HepG2 (cell line): ENCODE measurements around the gene KIF26B. TPM values are rescaled to one million over a fixed set of nuclear protein-coding genes. Genes with fewer than 3 reads are reported as not detected.

Experiments
- ATAC-seq: fragments of 200-7000 bp; cut with Tn5 transposase; 3 replicates; pipeline ENCODE4 v1.9.1; 2020; ENCODE audit warnings: mild to moderate bottlenecking, moderate library complexity
- BruUV-seq: library from RNA; stranded (reverse); fragments of 400-500 nt; replicated peaks from 2 replicates; lab custom pipeline; 2021; lab: Mats Ljungman, UMichigan
- CTCF ChIA-PET: fragments of 300-600 bp; formaldehyde crosslinking; extraction: SDS; loops from one replicate; lab custom pipeline; 2021; ENCODE audit warnings: low total read pairs, inconsistent platforms, low intra/inter-chr PET ratio; lab: Yijun Ruan, JAX
- POLR2A ChIA-PET: fragments of 350-600 bp; sonication (Branson Sonifier 250); formaldehyde crosslinking; loops from one replicate; lab custom pipeline; 2020; ENCODE audit warnings: antibody characterized with exemption, inconsistent platforms; lab: Yijun Ruan, JAX
- DNase-seq: peaks from one replicate; pipeline ENCODE4 v3.0.0-alpha.2; 2015; ENCODE audit warnings: low spot score
- FAIRE-seq: peaks from 3 replicates; lab custom pipeline; 2011; peaks lifted over from hg19 to GRCh38; lab: Jason Lieb, UNC
- H2AFZ ChIP-seq: one replicate; pipeline ENCODE4 v1.6.1; 2011; ENCODE audit warnings: low read length, inconsistent platforms
- H3K27ac ChIP-seq: fragments of 300-600 bp; 3 replicates; pipeline ENCODE4 v1.8.0; 2011; ENCODE audit warnings: mixed run types, mild to moderate bottlenecking, mixed read lengths, low read length, inconsistent platforms; ENCODE audit not compliant: insufficient read depth; ENCODE audit errors: extremely low read length
- H3K27me3 ChIP-seq, 2 experiments: fragments of 200-600 bp in 1 of 2; 2 replicates in 1 of 2; 3 replicates in 1 of 2; pipeline versions ENCODE4 v1.6.0 to v1.8.0; 2011; ENCODE audit warnings: low read length in 2 of 2, mild to moderate bottlenecking in 2 of 2, moderate library complexity in 2 of 2, inconsistent platforms in 1 of 2; ENCODE audit not compliant: insufficient read depth in 2 of 2, control insufficient read depth in 1 of 2
- H3K36me3 ChIP-seq, 2 experiments: fragments of 200-600 bp in 1 of 2; replicated peaks in 1 of 2; 2 replicates in 1 of 2; 3 replicates in 1 of 2; pipeline versions ENCODE4 v1.5.1 to v1.8.0; 2011; ENCODE audit warnings: low read length in 2 of 2, inconsistent platforms in 1 of 2; ENCODE audit not compliant: insufficient read depth in 2 of 2, control insufficient read depth in 1 of 2
- H3K4me1 ChIP-seq: 2 replicates; pipeline ENCODE4 v1.5.1; 2012; ENCODE audit warnings: low read length, inconsistent platforms; ENCODE audit not compliant: insufficient read depth
- H3K4me2 ChIP-seq: 2 replicates; pipeline ENCODE4 v1.6.0; 2011; ENCODE audit warnings: low read depth, low read length, inconsistent platforms
- H3K4me3 ChIP-seq, 3 experiments: fragments of 200-600 bp in 1 of 3; sonication (generic), shearing (Covaris generic) in 1 of 3; replicated peaks in 1 of 3; 2 replicates each; pipeline ENCODE4 v1.5.1; 2011 to 2016; ENCODE audit warnings: low read length in 3 of 3, inconsistent platforms in 2 of 3, low read depth in 2 of 3, mild to moderate bottlenecking in 2 of 3, control low read depth in 1 of 3, mixed read lengths in 1 of 3; ENCODE audit not compliant: insufficient read depth in 1 of 3
- H3K79me2 ChIP-seq: one replicate; pipeline ENCODE4 v1.6.1; 2011; ENCODE audit warnings: low read length, inconsistent platforms; ENCODE audit not compliant: insufficient read depth
- H3K9ac ChIP-seq: 2 replicates; pipeline ENCODE4 v1.6.0; 2011; ENCODE audit warnings: mild to moderate bottlenecking, low read depth, low read length, inconsistent platforms; ENCODE audit not compliant: insufficient read depth
- H3K9me3 ChIP-seq: 2 replicates; pipeline ENCODE4 v1.5.1; 2012; ENCODE audit warnings: mild to moderate bottlenecking, low read length
- H4K20me1 ChIP-seq: 2 replicates; pipeline ENCODE4 v1.6.0; 2011; ENCODE audit warnings: inconsistent platforms, mild to moderate bottlenecking, low read length, moderate library complexity; ENCODE audit not compliant: insufficient read depth
- PCBP2 ChIP-seq: fragments of 200-400 bp; formaldehyde crosslinking; optimal IDR thresholded peaks from 2 replicates; pipeline ENCODE3; 2018; ENCODE audit warnings: low read length, low read depth; ENCODE audit not compliant: poor library complexity, severe bottlenecking
- ZMYM3 ChIP-seq: sonication (generic); formaldehyde crosslinking; IDR thresholded peaks from 2 replicates; pipeline ENCODE4 v1.5.1; 2020; ENCODE audit warnings: mild to moderate bottlenecking, missing genetic modification reagents
- ZNF501 ChIP-seq: sonication (generic); formaldehyde crosslinking; IDR thresholded peaks from 2 replicates; pipeline ENCODE4 v1.5.1; 2020; ENCODE audit warnings: mild to moderate bottlenecking, moderate library complexity, missing genetic modification reagents
- WGBS: methylation state at CpG from one replicate; pipeline ENCODE4 v1.1.6; 2017; ENCODE audit warnings: low lambda C conversion rate; 5-methylcytosine and 5-hydroxymethylcytosine counted together
- in situ Hi-C: cut with HindIII; loops from 2 replicates; pipeline ENCODE4 v1.10.0; 2017; ENCODE audit warnings: low pct_unique_long_range_greater_than_20kb; ENCODE audit not compliant: extremely low pct_ligation_motif_present
- intact Hi-C: fragments of 100-400 bp; cut with micrococcal nuclease; formaldehyde crosslinking; loops from one replicate; pipeline ENCODE4 v1.10.0; 2022; ENCODE audit not compliant: unreplicated experiment
- polyA plus RNA-seq, 8 experiments: library from polyadenylated mRNA; depleted of rRNA in 3 of 8; stranded (reverse) in 7 of 8; unstranded in 1 of 8; fragments of >200 nt; fragmentation: Illumina TruSeq in 4 of 8; extraction: Trizol in 4 of 8; gene quantifications; 2 replicates each; pipeline versions ENCODE4 v1.2.1 to v1.2.3, GENCODE V29; 2011 to 2016; ENCODE audit warnings: low read depth in 4 of 8, missing spikeins in 1 of 8, mixed read lengths in 1 of 8; ENCODE audit not compliant: insufficient read depth in 1 of 8
- total RNA-seq, 5 experiments: library from RNA; depleted of rRNA; stranded (reverse); fragments of >200 nt; fragmentation: Illumina TruSeq; extraction: Trizol; gene quantifications; 2 replicates each; pipeline ENCODE4 v1.2.3, GENCODE V29; 2016; ENCODE audit warnings: low read depth in 1 of 5
- TF ChIP-seq, protein P1 (sequence below): IDR thresholded peaks from 2 replicates; pipeline ENCODE4 v1.6.1; 2016; ENCODE audit warnings: mild to moderate bottlenecking
- TF ChIP-seq, protein P2 (sequence below), 2 experiments: sonication (generic) in 1 of 2; formaldehyde crosslinking in 1 of 2; IDR thresholded peaks; 2 replicates each; pipeline versions ENCODE4 v1.6.1 to v1.9.0; 2014 to 2022; ENCODE audit warnings: antibody characterized with exemption in 1 of 2, borderline replicate concordance in 1 of 2, inconsistent platforms in 1 of 2, low read depth in 1 of 2, missing genetic modification reagents in 1 of 2
- TF ChIP-seq, protein P3 (sequence below): sonication (generic); formaldehyde crosslinking; IDR thresholded peaks from 2 replicates; pipeline ENCODE4 v1.8.0; 2022; ENCODE audit warnings: mild to moderate bottlenecking, missing genetic modification reagents, moderate library complexity

The KIF26B gene
- total and polyA plus RNA-seq, 2 of the 13 experiments (the other 11 are each of a cell fraction or from before 2014, with no cell fraction given), result 0.08 to 0.09 TPM

DNA sequence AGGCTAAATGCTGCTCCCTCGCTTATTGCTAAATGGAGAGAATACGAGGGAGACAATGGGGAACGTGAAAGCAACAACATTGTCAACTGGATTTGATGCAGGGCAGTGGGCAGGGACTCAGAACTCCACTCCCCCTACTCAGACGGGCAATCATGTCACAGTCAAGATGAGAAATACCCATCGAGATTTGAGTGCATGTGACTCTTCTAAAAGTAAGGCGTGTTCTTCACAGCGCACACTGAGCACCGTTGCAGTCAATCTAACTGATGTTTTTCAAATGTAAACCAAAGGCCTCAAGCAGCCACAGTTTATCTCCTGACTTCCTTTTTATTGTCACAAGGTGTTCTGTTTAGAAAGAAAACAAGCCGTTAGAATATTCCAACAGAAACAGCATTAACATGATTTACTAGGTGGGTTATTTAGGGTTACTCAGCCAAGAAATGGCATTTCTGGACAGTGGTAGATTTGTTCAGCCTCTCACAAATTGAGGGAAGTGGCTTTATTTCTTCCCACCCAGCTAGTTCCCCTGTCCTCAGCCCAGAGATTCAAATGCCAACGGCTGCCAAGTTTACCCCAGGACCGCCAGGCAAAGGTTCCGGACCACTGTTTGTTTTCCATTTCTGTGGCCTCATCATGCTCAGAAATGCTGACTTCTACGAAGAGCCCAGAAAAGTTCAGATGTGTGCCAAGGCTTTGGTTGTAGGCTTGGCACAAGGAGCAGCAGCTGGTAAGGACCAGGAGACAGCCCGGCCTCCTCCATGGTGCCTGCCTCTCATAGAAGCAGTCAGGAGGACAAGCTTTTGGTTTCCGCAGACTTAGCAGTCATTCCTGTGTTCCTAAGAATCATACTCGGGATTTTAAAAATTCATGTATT, 171.4 kb downstream of the KIF26B start:
- H2AFZ ChIP-seq, result no peak overlapping the region
- in situ Hi-C loops (no loop called here), intact Hi-C loops (no loop called here)
- CTCF ChIA-PET, result no interaction called here
- BruUV-seq, result no TSS peak
- WGBS, result 63% methylated on average over 15 of the region's 16 CpGs
- POLR2A ChIA-PET, result no interaction called here
- H3K36me3 ChIP-seq, result no peaks in the 10 kb centered on the region
- H3K27ac ChIP-seq, result no peak overlapping the region
- ATAC-seq (no peak), FAIRE-seq (no peak), DNase-seq (no peak)
- no peaks in the 10 kb centered on the region for H3K79me2 ChIP-seq
- TF ChIP-seq, protein P1, sequence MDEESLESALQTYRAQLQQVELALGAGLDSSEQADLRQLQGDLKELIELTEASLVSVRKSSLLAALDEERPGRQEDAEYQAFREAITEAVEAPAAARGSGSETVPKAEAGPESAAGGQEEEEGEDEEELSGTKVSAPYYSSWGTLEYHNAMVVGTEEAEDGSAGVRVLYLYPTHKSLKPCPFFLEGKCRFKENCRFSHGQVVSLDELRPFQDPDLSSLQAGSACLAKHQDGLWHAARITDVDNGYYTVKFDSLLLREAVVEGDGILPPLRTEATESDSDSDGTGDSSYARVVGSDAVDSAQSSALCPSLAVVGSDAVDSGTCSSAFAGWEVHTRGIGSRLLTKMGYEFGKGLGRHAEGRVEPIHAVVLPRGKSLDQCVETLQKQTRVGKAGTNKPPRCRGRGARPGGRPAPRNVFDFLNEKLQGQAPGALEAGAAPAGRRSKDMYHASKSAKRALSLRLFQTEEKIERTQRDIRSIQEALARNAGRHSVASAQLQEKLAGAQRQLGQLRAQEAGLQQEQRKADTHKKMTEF (CRISPR knock-in tag), result no peak
- TF ChIP-seq, protein P2, sequence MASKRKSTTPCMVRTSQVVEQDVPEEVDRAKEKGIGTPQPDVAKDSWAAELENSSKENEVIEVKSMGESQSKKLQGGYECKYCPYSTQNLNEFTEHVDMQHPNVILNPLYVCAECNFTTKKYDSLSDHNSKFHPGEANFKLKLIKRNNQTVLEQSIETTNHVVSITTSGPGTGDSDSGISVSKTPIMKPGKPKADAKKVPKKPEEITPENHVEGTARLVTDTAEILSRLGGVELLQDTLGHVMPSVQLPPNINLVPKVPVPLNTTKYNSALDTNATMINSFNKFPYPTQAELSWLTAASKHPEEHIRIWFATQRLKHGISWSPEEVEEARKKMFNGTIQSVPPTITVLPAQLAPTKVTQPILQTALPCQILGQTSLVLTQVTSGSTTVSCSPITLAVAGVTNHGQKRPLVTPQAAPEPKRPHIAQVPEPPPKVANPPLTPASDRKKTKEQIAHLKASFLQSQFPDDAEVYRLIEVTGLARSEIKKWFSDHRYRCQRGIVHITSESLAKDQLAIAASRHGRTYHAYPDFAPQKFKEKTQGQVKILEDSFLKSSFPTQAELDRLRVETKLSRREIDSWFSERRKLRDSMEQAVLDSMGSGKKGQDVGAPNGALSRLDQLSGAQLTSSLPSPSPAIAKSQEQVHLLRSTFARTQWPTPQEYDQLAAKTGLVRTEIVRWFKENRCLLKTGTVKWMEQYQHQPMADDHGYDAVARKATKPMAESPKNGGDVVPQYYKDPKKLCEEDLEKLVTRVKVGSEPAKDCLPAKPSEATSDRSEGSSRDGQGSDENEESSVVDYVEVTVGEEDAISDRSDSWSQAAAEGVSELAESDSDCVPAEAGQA (IDR thresholded peaks at IDR 0.05; ENCODE audit: low read depth), result no peak
- TF ChIP-seq, protein P2 (CRISPR knock-in tag; IDR thresholded peaks at IDR 0.05; ENCODE audit: borderline replicate concordance), result no peak
- TF ChIP-seq, protein P3, sequence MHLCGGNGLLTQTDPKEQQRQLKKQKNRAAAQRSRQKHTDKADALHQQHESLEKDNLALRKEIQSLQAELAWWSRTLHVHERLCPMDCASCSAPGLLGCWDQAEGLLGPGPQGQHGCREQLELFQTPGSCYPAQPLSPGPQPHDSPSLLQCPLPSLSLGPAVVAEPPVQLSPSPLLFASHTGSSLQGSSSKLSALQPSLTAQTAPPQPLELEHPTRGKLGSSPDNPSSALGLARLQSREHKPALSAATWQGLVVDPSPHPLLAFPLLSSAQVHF (CRISPR knock-in tag), result no peak
- TF ChIP-seq ZMYM3 (CRISPR knock-in tag) (no peak), ZNF501 (CRISPR knock-in tag) (no peak), PCBP2 (no peak)
- H3K27me3 ChIP-seq, result peaks cover 0 to 4% of the 10 kb centered on the region in 2 experiments; a peak in 1 of 5 replicates
- H4K20me1 ChIP-seq, result no peaks in the 10 kb centered on the region
- H3K9ac ChIP-seq, result no peak overlapping the region
- H3K9me3 ChIP-seq, result no peaks in the 10 kb centered on the region
- no peaks in the 10 kb centered on the region for H3K4me1 ChIP-seq
- H3K4me3 ChIP-seq, result no peak overlapping the region
- no peak overlapping the region for H3K4me2 ChIP-seq
